Panc1 (cell line): ENCODE data around the gene TIAL1.

Experiments
- POLR2AphosphoS5 ChIP-seq: IDR thresholded peaks from 2 replicates; pipeline ENCODE4 v1.6.1; 2012; ENCODE audit warnings: mild to moderate bottlenecking, low read depth, low read length, moderate library complexity
- SIN3A ChIP-seq: IDR thresholded peaks from 2 replicates; pipeline ENCODE4 v1.6.1; 2012; ENCODE audit warnings: low read depth, mild to moderate bottlenecking, low read length, moderate library complexity, borderline replicate concordance; ENCODE audit not compliant: insufficient read depth
- TCF7L2 ChIP-seq: IDR thresholded peaks from 2 replicates; pipeline ENCODE4 v1.6.1; 2011; ENCODE audit warnings: mild to moderate bottlenecking, low read depth, low read length, inconsistent platforms
- TF ChIP-seq, protein P1 (sequence below): fragments of 450-650 bp; IDR thresholded peaks from 2 replicates; pipeline ENCODE4 v1.5.1; 2017; ENCODE audit warnings: mild to moderate bottlenecking
- TF ChIP-seq, protein P2 (sequence below), 2 experiments: IDR thresholded peaks; 2 replicates each; pipeline ENCODE4 v1.6.1; 2011 to 2012; ENCODE audit warnings: low read depth in 2 of 2, control low read depth in 1 of 2, low read length in 1 of 2, mild to moderate bottlenecking in 1 of 2, moderate library complexity in 1 of 2; ENCODE audit not compliant: insufficient read depth in 1 of 2

DNA sequence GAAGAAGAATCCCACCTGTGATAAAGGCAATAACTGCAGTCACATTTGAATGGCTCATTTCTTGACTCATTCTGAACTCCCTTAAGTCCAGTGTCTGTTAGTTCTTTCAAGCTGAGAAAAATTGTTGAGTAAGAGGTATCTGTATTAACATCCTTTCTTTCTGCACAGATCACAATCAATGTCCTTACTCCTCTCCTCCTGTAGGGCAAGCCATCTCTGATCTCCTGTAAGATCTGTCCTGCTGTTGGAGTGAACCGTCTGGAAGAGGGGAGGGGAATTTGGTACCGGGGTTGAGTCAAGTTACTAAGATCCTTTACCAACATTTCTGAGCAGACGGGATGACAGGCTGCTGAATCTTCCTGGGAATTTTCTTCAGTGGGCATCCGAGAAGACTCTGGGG lies 34.7 kb downstream of the TIAL1 start:
- TF ChIP-seq, protein P1, sequence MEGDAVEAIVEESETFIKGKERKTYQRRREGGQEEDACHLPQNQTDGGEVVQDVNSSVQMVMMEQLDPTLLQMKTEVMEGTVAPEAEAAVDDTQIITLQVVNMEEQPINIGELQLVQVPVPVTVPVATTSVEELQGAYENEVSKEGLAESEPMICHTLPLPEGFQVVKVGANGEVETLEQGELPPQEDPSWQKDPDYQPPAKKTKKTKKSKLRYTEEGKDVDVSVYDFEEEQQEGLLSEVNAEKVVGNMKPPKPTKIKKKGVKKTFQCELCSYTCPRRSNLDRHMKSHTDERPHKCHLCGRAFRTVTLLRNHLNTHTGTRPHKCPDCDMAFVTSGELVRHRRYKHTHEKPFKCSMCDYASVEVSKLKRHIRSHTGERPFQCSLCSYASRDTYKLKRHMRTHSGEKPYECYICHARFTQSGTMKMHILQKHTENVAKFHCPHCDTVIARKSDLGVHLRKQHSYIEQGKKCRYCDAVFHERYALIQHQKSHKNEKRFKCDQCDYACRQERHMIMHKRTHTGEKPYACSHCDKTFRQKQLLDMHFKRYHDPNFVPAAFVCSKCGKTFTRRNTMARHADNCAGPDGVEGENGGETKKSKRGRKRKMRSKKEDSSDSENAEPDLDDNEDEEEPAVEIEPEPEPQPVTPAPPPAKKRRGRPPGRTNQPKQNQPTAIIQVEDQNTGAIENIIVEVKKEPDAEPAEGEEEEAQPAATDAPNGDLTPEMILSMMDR: no peak
- TF ChIP-seq POLR2AphosphoS5 (no peak), TCF7L2 (no peak), SIN3A (no peak)
- TF ChIP-seq, protein P2, sequence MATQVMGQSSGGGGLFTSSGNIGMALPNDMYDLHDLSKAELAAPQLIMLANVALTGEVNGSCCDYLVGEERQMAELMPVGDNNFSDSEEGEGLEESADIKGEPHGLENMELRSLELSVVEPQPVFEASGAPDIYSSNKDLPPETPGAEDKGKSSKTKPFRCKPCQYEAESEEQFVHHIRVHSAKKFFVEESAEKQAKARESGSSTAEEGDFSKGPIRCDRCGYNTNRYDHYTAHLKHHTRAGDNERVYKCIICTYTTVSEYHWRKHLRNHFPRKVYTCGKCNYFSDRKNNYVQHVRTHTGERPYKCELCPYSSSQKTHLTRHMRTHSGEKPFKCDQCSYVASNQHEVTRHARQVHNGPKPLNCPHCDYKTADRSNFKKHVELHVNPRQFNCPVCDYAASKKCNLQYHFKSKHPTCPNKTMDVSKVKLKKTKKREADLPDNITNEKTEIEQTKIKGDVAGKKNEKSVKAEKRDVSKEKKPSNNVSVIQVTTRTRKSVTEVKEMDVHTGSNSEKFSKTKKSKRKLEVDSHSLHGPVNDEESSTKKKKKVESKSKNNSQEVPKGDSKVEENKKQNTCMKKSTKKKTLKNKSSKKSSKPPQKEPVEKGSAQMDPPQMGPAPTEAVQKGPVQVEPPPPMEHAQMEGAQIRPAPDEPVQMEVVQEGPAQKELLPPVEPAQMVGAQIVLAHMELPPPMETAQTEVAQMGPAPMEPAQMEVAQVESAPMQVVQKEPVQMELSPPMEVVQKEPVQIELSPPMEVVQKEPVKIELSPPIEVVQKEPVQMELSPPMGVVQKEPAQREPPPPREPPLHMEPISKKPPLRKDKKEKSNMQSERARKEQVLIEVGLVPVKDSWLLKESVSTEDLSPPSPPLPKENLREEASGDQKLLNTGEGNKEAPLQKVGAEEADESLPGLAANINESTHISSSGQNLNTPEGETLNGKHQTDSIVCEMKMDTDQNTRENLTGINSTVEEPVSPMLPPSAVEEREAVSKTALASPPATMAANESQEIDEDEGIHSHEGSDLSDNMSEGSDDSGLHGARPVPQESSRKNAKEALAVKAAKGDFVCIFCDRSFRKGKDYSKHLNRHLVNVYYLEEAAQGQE (IDR thresholded peaks at IDR 0.05; ENCODE audit: insufficient read depth in 1 of 2, low read depth in 2 of 2, low read length in 1 of 2): no peak
